PC-9 (cell line): ENCODE data around the gene SHISA7.

Experiments
- EZH2 ChIP-seq: fragments of 200-600 bp; sonication (generic); IDR thresholded peaks from 2 replicates; pipeline ENCODE4 v1.8.0; 2017; ENCODE audit warnings: antibody characterized with exemption, low read depth
- TF ChIP-seq, protein P1 (sequence below): fragments of 200-600 bp; sonication (generic); conservative IDR thresholded peaks from 2 replicates; pipeline ENCODE4 v1.6.1; 2017; ENCODE audit warnings: mixed run types, antibody characterized with exemption, mild to moderate bottlenecking, moderate library complexity

DNA sequence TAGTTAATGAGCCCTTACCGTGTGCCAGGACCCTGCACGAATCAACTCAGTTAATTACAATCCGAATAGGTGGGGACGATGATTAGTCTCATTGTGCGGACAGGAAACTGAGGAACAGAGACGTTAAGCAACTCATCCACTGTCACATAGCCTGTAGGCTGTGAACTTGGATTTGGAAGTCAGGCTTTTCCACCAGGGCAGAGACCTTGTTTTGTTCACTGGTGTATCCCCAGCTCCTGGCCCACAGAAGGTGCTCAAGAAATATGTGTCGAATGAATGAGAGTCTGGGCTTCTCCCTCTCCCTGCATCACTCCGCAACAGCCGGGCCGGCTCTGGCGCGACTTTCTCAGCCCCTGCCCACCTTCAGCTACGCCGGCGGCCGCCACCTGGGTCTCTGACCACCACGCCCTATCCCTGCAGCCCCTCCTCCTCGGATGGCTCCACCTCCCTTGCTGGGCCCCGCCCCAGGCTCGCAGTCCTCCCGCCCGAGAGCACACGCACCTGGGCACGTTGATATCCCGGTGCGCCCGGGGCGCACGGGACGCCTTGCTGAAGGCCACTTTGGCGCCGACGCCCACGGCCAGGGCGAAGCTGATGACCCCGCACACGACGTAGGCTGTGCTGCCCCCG is 1.3 kb downstream of the SHISA7 start:
- TF ChIP-seq, protein P1, sequence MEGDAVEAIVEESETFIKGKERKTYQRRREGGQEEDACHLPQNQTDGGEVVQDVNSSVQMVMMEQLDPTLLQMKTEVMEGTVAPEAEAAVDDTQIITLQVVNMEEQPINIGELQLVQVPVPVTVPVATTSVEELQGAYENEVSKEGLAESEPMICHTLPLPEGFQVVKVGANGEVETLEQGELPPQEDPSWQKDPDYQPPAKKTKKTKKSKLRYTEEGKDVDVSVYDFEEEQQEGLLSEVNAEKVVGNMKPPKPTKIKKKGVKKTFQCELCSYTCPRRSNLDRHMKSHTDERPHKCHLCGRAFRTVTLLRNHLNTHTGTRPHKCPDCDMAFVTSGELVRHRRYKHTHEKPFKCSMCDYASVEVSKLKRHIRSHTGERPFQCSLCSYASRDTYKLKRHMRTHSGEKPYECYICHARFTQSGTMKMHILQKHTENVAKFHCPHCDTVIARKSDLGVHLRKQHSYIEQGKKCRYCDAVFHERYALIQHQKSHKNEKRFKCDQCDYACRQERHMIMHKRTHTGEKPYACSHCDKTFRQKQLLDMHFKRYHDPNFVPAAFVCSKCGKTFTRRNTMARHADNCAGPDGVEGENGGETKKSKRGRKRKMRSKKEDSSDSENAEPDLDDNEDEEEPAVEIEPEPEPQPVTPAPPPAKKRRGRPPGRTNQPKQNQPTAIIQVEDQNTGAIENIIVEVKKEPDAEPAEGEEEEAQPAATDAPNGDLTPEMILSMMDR, result no peak
- TF ChIP-seq EZH2, result no peak
